ENCODE results near the gene RAB11B.

DNA sequence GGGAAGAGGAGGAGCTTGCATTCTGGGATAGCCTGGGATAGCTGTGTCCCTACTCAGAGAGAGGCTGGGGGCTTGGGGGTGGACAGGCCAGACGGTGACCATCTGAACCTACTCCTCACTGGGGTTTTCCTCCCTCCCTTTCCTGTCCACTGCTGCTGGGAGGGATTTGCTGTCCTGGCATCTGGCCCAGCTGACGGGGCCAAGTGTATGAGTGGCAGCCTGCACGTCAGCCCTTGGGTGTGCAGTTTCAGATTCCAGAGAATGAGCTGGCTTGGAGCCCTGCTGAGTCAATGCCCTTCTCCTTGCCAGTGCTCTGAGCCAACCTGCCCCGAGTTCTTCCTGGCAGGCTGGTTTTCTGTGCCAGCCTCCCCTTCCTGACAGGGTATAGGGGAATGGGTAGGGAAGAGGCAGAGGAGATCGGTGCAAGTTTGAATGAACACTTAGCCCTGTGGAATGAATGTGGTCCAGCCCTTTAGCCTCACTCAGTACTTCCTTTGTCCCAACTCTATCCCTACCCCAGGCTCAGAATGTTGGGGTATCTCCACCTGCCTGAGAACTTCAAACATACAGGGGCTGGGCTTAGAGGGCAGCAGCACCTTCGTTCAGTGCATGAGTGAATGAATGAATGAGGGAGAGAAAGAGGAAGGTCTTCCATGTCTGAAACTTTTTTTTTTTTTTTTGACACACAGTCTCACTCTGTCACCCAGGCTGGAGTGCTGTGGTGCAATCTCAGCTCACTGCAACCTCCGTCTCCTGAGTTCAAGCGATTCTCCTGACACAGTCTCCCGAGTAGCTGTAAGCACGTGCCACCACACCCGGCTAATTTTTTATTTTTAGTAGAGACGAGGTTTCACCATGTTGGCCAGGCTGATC lies 28.0 kb upstream of the RAB11B start:
- TF ChIP-seq, protein P1, sequence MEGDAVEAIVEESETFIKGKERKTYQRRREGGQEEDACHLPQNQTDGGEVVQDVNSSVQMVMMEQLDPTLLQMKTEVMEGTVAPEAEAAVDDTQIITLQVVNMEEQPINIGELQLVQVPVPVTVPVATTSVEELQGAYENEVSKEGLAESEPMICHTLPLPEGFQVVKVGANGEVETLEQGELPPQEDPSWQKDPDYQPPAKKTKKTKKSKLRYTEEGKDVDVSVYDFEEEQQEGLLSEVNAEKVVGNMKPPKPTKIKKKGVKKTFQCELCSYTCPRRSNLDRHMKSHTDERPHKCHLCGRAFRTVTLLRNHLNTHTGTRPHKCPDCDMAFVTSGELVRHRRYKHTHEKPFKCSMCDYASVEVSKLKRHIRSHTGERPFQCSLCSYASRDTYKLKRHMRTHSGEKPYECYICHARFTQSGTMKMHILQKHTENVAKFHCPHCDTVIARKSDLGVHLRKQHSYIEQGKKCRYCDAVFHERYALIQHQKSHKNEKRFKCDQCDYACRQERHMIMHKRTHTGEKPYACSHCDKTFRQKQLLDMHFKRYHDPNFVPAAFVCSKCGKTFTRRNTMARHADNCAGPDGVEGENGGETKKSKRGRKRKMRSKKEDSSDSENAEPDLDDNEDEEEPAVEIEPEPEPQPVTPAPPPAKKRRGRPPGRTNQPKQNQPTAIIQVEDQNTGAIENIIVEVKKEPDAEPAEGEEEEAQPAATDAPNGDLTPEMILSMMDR (IDR thresholded peaks at IDR 0.05), result no peak
- TF ChIP-seq POLR2A (IDR thresholded peaks at IDR 0.05), result peak in 1 of 2 donors; percentile 27
